Ishikawa (cell line): ENCODE data around the gene ARHGEF3.

Experiments
- CEBPB ChIP-seq: IDR thresholded peaks from 2 replicates; pipeline ENCODE4 v1.6.1; 2012
- EGR1 ChIP-seq: IDR thresholded peaks from 2 replicates; pipeline ENCODE4 v1.6.1; 2012
- EP300 ChIP-seq: IDR thresholded peaks from 2 replicates; pipeline ENCODE4 v1.6.1; 2012; ENCODE audit warnings: borderline replicate concordance
- FOXM1 ChIP-seq: IDR thresholded peaks from 2 replicates; pipeline ENCODE4 v1.6.1; 2012; ENCODE audit warnings: low read depth, borderline replicate concordance
- NFIC ChIP-seq: IDR thresholded peaks from 2 replicates; pipeline ENCODE4 v1.6.1; 2012
- RAD21 ChIP-seq: IDR thresholded peaks from 2 replicates; pipeline ENCODE4 v1.6.1; 2012; ENCODE audit warnings: low read depth
- TAF1 ChIP-seq: IDR thresholded peaks from 2 replicates; pipeline ENCODE4 v1.6.1; 2012; ENCODE audit warnings: low read depth, mild to moderate bottlenecking
- TCF12 ChIP-seq: IDR thresholded peaks from 2 replicates; pipeline ENCODE4 v1.6.1; 2012; ENCODE audit warnings: low read depth
- TF ChIP-seq, protein P1 (sequence below): IDR thresholded peaks from 2 replicates; pipeline ENCODE4 v1.6.1; 2012; ENCODE audit warnings: low read depth, mild to moderate bottlenecking

DNA sequence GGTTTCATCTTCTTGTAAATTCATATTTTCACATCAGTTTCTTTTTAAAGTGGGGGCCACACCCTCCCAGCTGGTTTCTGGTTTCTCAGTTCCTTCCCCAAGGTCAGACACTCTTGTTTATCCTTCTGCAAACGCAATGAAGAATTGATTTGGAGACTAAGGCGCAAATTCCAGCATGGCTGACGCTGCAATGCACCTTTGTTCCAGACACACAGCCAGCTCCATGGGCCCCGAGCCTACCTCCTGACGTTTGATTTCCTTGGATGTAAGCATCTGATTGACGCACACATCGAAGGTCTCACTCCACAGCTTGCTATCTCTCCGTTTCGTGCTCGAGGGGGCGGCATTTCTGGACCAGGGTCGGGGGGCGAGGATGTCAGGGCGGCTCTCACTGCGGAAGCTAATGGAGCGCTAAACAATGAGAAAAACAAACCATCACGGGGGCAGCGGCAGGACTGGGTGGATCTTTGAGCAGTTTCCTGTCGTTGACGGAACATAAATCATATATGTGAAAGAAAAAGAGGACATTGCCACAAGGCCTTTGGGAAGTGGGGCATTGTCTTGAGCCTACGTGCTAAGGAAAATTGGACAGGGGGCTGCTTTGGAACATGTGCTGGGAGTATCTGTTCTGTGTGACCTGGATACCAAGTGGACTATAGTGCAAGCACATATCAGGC, 46.9 kb downstream of the ARHGEF3 start:
- TF ChIP-seq NFIC (no peak), CEBPB (no peak), EP300 (no peak), TCF12 (no peak), RAD21 (no peak), EGR1 (no peak), FOXM1 (no peak), TAF1 (no peak)
- TF ChIP-seq, protein P1, sequence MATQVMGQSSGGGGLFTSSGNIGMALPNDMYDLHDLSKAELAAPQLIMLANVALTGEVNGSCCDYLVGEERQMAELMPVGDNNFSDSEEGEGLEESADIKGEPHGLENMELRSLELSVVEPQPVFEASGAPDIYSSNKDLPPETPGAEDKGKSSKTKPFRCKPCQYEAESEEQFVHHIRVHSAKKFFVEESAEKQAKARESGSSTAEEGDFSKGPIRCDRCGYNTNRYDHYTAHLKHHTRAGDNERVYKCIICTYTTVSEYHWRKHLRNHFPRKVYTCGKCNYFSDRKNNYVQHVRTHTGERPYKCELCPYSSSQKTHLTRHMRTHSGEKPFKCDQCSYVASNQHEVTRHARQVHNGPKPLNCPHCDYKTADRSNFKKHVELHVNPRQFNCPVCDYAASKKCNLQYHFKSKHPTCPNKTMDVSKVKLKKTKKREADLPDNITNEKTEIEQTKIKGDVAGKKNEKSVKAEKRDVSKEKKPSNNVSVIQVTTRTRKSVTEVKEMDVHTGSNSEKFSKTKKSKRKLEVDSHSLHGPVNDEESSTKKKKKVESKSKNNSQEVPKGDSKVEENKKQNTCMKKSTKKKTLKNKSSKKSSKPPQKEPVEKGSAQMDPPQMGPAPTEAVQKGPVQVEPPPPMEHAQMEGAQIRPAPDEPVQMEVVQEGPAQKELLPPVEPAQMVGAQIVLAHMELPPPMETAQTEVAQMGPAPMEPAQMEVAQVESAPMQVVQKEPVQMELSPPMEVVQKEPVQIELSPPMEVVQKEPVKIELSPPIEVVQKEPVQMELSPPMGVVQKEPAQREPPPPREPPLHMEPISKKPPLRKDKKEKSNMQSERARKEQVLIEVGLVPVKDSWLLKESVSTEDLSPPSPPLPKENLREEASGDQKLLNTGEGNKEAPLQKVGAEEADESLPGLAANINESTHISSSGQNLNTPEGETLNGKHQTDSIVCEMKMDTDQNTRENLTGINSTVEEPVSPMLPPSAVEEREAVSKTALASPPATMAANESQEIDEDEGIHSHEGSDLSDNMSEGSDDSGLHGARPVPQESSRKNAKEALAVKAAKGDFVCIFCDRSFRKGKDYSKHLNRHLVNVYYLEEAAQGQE: no peak
